H1 (cell line): Measurements from ENCODE around the gene B4GALNT1. TPM values are rescaled to one million over a fixed set of nuclear protein-coding genes. Genes with fewer than 3 reads are reported as not detected.

Source experiments
- ASH2L ChIP-seq: fragments of 200-600, 300-600 bp; sonication (generic); IDR thresholded peaks from one replicate; pipeline ENCODE4 v1.7.1; 2017; ENCODE audit warnings: low read length
- RBBP5 ChIP-seq: IDR thresholded peaks from 2 replicates; pipeline ENCODE4 v1.7.1; 2012; ENCODE audit warnings: low read depth, mild to moderate bottlenecking, inconsistent platforms, low read length, moderate library complexity, borderline replicate concordance
- ZNF274 ChIP-seq: IDR thresholded peaks from 2 replicates; pipeline ENCODE4 v1.7.0; 2012; ENCODE audit warnings: low read length, borderline replicate concordance; ENCODE audit errors: extremely low read depth
- polyA plus RNA-seq, 7 experiments: library from polyadenylated mRNA; depleted of rRNA in 3 of 7; stranded (reverse) in 5 of 7; unstranded in 2 of 7; fragments of >200 nt in 5 of 7; fragments of 200-250 nt in 2 of 7; gene quantifications; 1 replicate in 5 of 7; 2 replicates in 1 of 7; 4 replicates in 1 of 7; pipeline versions ENCODE4 v1.2.1 to v1.2.3, GENCODE V29; 2011 to 2013; ENCODE audit warnings: missing spikeins in 2 of 7, mixed read lengths in 2 of 7
- total RNA-seq: library from RNA; stranded (reverse); fragmentation: NEBNext Ultra II Directional; extraction: Animal tissue kit (Norgen Biotek cat#: 25700); gene quantifications from 2 replicates; pipeline ENCODE4 v1.2.1, GENCODE V29; 2021
- TF ChIP-seq, protein P1 (sequence below): IDR thresholded peaks from 2 replicates; pipeline ENCODE4 v1.6.1; 2011; ENCODE audit warnings: low read length, improper control_type of control experiment

Gene B4GALNT1
- total and polyA plus RNA-seq, 2 of the 8 experiments (the other 6 are each of a cell fraction or from before 2014, with no cell fraction given): 1.5 to 2.3 TPM

GRCh38 chr12:57612711-57613426 is 20.1 kb downstream of the B4GALNT1 start (continued):
- TF ChIP-seq, protein P1, sequence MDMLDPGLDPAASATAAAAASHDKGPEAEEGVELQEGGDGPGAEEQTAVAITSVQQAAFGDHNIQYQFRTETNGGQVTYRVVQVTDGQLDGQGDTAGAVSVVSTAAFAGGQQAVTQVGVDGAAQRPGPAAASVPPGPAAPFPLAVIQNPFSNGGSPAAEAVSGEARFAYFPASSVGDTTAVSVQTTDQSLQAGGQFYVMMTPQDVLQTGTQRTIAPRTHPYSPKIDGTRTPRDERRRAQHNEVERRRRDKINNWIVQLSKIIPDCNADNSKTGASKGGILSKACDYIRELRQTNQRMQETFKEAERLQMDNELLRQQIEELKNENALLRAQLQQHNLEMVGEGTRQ: no peak
- TF ChIP-seq RBBP5 (no peak), ASH2L (no peak), ZNF274 (no peak)
